OCI-LY3 (cell line): Measurements from ENCODE around the gene RLN2.
"Not testable (repeated sequence)": the region's sequence is repeated elsewhere in the genome, so short reads cannot be mapped to it uniquely, and the experiment has no call there.

Experiments used
- H2AFZ ChIP-seq: fragments of 200-600, 300-600 bp; shearing (Covaris generic); 2 replicates; pipeline ENCODE4 v1.6.0; 2014; ENCODE audit warnings: antibody characterized with exemption, low read depth, low read length
- H3K27ac ChIP-seq: fragments of 200-600, 300-600 bp; sonication (generic); 2 replicates; pipeline ENCODE4 v1.5.1; 2014; ENCODE audit warnings: mild to moderate bottlenecking, low read length, moderate library complexity, mixed read lengths
- H3K27me3 ChIP-seq: fragments of 200-600, 300-600 bp; sonication (generic); 2 replicates; pipeline ENCODE4 v1.6.1; 2014; ENCODE audit warnings: low read depth, low read length, mixed read lengths
- H3K36me3 ChIP-seq: fragments of 200-600, 300-600 bp; sonication (generic); replicated peaks from 2 replicates; pipeline ENCODE3; 2014; ENCODE audit warnings: low read depth, low read length, mixed read lengths
- H3K4me1 ChIP-seq: fragments of 300-600, 200-600 bp; sonication (generic); 2 replicates; pipeline ENCODE4 v1.6.1; 2014; ENCODE audit warnings: low read length, mixed read lengths
- H3K4me2 ChIP-seq: fragments of 200-600, 300-600 bp; sonication (generic); 2 replicates; pipeline ENCODE4 v1.6.1; 2014; ENCODE audit warnings: low read length, mixed read lengths
- H3K4me3 ChIP-seq: fragments of 300-600, 200-600 bp; sonication (generic); 2 replicates; pipeline ENCODE4 v1.5.1; 2014; ENCODE audit warnings: antibody characterized with exemption, mild to moderate bottlenecking, low read length, moderate library complexity
- H3K79me2 ChIP-seq: fragments of 300-600, 200-600 bp; shearing (Covaris generic); 2 replicates; pipeline ENCODE4 v1.6.1; 2014; ENCODE audit warnings: mild to moderate bottlenecking, low read length, mixed read lengths
- H3K9ac ChIP-seq: fragments of 300-600, 200-600 bp; shearing (Covaris generic); 2 replicates; pipeline ENCODE4 v1.6.0; 2014; ENCODE audit warnings: mild to moderate bottlenecking, low read length, moderate library complexity
- H3K9me3 ChIP-seq: fragments of 200-600, 300-600 bp; shearing (Covaris generic); 2 replicates; pipeline ENCODE4 v1.6.1; 2014; ENCODE audit warnings: low read length, mixed read lengths; ENCODE audit not compliant: insufficient read depth
- H4K20me1 ChIP-seq: fragments of 200-600, 300-600 bp; sonication (generic); 2 replicates; pipeline ENCODE4 v1.6.1; 2016; ENCODE audit warnings: low read length, mixed read lengths; ENCODE audit not compliant: insufficient read depth
- CTCF ChIP-seq: fragments of 200-600, 300-600 bp; sonication (generic); IDR thresholded peaks from 2 replicates; pipeline ENCODE4 v1.5.1; 2014; ENCODE audit warnings: antibody characterized with exemption, low read length, low read depth
- EZH2phosphoT487 ChIP-seq: fragments of 200-600 bp; shearing (Covaris generic); IDR thresholded peaks from 2 replicates; pipeline ENCODE4 v1.6.1; 2018; ENCODE audit warnings: antibody characterized with exemption, mixed run types, low read depth

Gene RLN2

GRCh38 chr9:5336688-5337087 lies 32.2 kb upstream of the RLN2 start:
- no peaks in the 10 kb centered on the region for H3K9me3 ChIP-seq
- no peaks in the 10 kb centered on the region for H4K20me1 ChIP-seq
- no peak overlapping the region for H2AFZ ChIP-seq
- H3K27me3 ChIP-seq: no peaks in the 10 kb centered on the region
- no peaks in the 10 kb centered on the region for H3K36me3 ChIP-seq
- no peaks in the 10 kb centered on the region for H3K79me2 ChIP-seq
- H3K4me1 ChIP-seq: peaks cover 4% of the 10 kb centered on the region
- no peak overlapping the region for H3K9ac ChIP-seq
- no peak overlapping the region for H3K4me2 ChIP-seq
- no peak overlapping the region for H3K4me3 ChIP-seq
- no peak overlapping the region for H3K27ac ChIP-seq
- TF ChIP-seq CTCF: no peak
- TF ChIP-seq EZH2phosphoT487: no peak

- not testable (repeated sequence) for H3K4me2 ChIP-seq, H3K9ac ChIP-seq, H3K79me2 ChIP-seq, H2AFZ ChIP-seq, H4K20me1 ChIP-seq, H3K9me3 ChIP-seq, H3K4me3 ChIP-seq, H3K27me3 ChIP-seq, H3K36me3 ChIP-seq, H3K4me1 ChIP-seq, H3K27ac ChIP-seq
Observed at GRCh38 chr9:5331276-5331675, 26.8 kb upstream of the RLN2 start.

- Histone ChIP-seq H3K9me3 (no peaks in the 10 kb centered on the region), H3K27ac (no peak overlapping the region), H3K79me2 (no peaks in the 10 kb centered on the region), H3K4me3 (no peak overlapping the region), H3K27me3 (no peaks in the 10 kb centered on the region), H3K9ac (no peak overlapping the region), H2AFZ (no peak overlapping the region), H3K36me3 (no peaks in the 10 kb centered on the region), H3K4me2 (no peak overlapping the region), H4K20me1 (no peaks in the 10 kb centered on the region), H3K4me1 (no peaks in the 10 kb centered on the region)
- TF ChIP-seq EZH2phosphoT487 (no peak), CTCF (no peak)
Observed at GRCh38 chr9:5326893-5327548, 22.5 kb upstream of the RLN2 start.

- Histone ChIP-seq H3K4me2 (no peak overlapping the region), H3K9ac (no peak overlapping the region), H3K79me2 (no peaks in the 10 kb centered on the region), H3K27ac (no peak overlapping the region), H2AFZ (no peak overlapping the region), H3K36me3 (no peaks in the 10 kb centered on the region), H3K27me3 (no peaks in the 10 kb centered on the region), H3K4me3 (no peak overlapping the region), H3K4me1 (no peaks in the 10 kb centered on the region), H3K9me3 (no peaks in the 10 kb centered on the region), H4K20me1 (no peaks in the 10 kb centered on the region)
- TF ChIP-seq CTCF (no peak), EZH2phosphoT487 (no peak)
Observed at GRCh38 chr9:5326187-5326586, 21.7 kb upstream of the RLN2 start.

- H3K9ac ChIP-seq, H3K4me3 ChIP-seq, H3K9me3 ChIP-seq, H4K20me1 ChIP-seq, H3K27me3 ChIP-seq, H3K4me1 ChIP-seq, H3K36me3 ChIP-seq, H3K79me2 ChIP-seq, H2AFZ ChIP-seq, H3K27ac ChIP-seq, H3K4me2 ChIP-seq: not testable (repeated sequence)
Observed at GRCh38 chr9:5321601-5322000, 17.1 kb upstream of the RLN2 start.
